ENCODE measurements around the gene PITX1. TPM values are rescaled to one million over a fixed set of nuclear protein-coding genes. Genes with fewer than 3 reads are reported as not detected.

The PITX1 gene
- total RNA-seq, 1 donor from 2014 or later: 93.7 TPM

GRCh38 chr5:135062216-135063055 lies 28.4 kb upstream of the PITX1 start:
- no peak for DNase-seq

GRCh38 chr5:135061001-135061400 lies 27.0 kb upstream of the PITX1 start:
- no peak for DNase-seq

GRCh38 chr5:135060021-135060420 lies 26.0 kb upstream of the PITX1 start:
- no peak for DNase-seq

- DNase-seq: no peak
Measured at GRCh38 chr5:135059000-135059923, 25.2 kb upstream of the PITX1 start.

GRCh38 chr5:135058331-135058732 lies 24.3 kb upstream of the PITX1 start:
- DNase-seq: no peak

- DNase-seq: no peak
Measured at GRCh38 chr5:135057233-135057632, 23.2 kb upstream of the PITX1 start.

GRCh38 chr5:135056316-135057030 lies 22.4 kb upstream of the PITX1 start:
- DNase-seq: no peak

GRCh38 chr5:135055396-135055795 lies 21.4 kb upstream of the PITX1 start:
- DNase-seq: no peak

GRCh38 chr5:135054546-135054945 lies 20.5 kb upstream of the PITX1 start:
- no peak for DNase-seq

- DNase-seq: no peak
Measured at GRCh38 chr5:135053989-135054388, 20.0 kb upstream of the PITX1 start.

- DNase-seq: no peak
Measured at GRCh38 chr5:135053278-135053677, 19.2 kb upstream of the PITX1 start.

GRCh38 chr5:135052511-135053145 lies 18.6 kb upstream of the PITX1 start:
- no peak for DNase-seq

- DNase-seq: no peak
Measured at GRCh38 chr5:135051872-135052271, 17.8 kb upstream of the PITX1 start.

GRCh38 chr5:135051399-135051798 lies 17.4 kb upstream of the PITX1 start:
- DNase-seq: no peak

- DNase-seq: no peak
Measured at GRCh38 chr5:135050244-135050767, 16.3 kb upstream of the PITX1 start.

GRCh38 chr5:135048930-135049329 lies 14.9 kb upstream of the PITX1 start:
- no peak for DNase-seq

- no peak for DNase-seq
Measured at GRCh38 chr5:135048286-135048685, 14.3 kb upstream of the PITX1 start.

GRCh38 chr5:135047347-135047695 lies 13.3 kb upstream of the PITX1 start:
- no peak for DNase-seq

GRCh38 chr5:135046661-135047346 lies 12.8 kb upstream of the PITX1 start:
- DNase-seq: no peak

GRCh38 chr5:135045488-135045887 lies 11.5 kb upstream of the PITX1 start:
- no peak for DNase-seq

- no peak for DNase-seq
Measured at GRCh38 chr5:135042595-135042994, 8.6 kb upstream of the PITX1 start.

Data from tongue (tissue), 2 donors.